ENCODE results near the gene GAGE2A.

DNA sequence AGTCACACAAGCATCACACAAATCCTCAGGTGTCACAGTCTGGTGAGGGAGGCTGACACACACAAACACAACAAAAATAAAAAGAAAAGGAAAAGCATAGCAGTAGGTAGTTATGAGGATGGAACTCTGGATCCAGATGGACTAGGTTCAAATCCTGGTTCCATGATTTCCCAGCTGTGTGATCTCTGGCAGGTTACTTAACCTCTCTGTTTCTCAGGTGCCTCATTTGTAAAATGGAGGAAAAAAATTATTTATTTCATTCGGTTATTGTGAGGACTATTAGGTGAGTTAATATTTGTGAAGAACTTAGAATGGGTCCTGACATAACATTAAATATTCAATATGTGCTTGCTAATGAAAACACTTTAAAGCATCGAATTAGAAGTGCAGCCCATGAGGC lies 29.3 kb downstream of the GAGE2A start:
- TF ChIP-seq, protein P1, sequence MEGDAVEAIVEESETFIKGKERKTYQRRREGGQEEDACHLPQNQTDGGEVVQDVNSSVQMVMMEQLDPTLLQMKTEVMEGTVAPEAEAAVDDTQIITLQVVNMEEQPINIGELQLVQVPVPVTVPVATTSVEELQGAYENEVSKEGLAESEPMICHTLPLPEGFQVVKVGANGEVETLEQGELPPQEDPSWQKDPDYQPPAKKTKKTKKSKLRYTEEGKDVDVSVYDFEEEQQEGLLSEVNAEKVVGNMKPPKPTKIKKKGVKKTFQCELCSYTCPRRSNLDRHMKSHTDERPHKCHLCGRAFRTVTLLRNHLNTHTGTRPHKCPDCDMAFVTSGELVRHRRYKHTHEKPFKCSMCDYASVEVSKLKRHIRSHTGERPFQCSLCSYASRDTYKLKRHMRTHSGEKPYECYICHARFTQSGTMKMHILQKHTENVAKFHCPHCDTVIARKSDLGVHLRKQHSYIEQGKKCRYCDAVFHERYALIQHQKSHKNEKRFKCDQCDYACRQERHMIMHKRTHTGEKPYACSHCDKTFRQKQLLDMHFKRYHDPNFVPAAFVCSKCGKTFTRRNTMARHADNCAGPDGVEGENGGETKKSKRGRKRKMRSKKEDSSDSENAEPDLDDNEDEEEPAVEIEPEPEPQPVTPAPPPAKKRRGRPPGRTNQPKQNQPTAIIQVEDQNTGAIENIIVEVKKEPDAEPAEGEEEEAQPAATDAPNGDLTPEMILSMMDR (conservative IDR thresholded peaks at IDR 0.05; ENCODE audit: low read depth in 2 of 2) = no peak
- TF ChIP-seq POLR2AphosphoS5 (IDR thresholded peaks at IDR 0.05; ENCODE audit: low read depth) (no peak), EZH2 (IDR thresholded peaks at IDR 0.05; ENCODE audit: low read depth, unreplicated experiment) (no peak), ZNF331 (CRISPR knock-in tag; IDR thresholded peaks at IDR 0.05; ENCODE audit: low read depth) (no peak), EZH2phosphoT487 (IDR thresholded peaks at IDR 0.05; ENCODE audit: unreplicated experiment) (no peak), ZNF114 (CRISPR knock-in tag; IDR thresholded peaks at IDR 0.05) (no peak), JUNB (IDR thresholded peaks at IDR 0.05; ENCODE audit: unreplicated experiment) (no peak), CREB1 (CRISPR knock-in tag; IDR thresholded peaks at IDR 0.05; ENCODE audit: low read depth) (no peak), NANOG (IDR thresholded peaks at IDR 0.05; ENCODE audit: borderline replicate concordance) (no peak), STAT1 (IDR thresholded peaks at IDR 0.05; ENCODE audit: unreplicated experiment) (no peak)
- TF ChIP-seq, protein P2, sequence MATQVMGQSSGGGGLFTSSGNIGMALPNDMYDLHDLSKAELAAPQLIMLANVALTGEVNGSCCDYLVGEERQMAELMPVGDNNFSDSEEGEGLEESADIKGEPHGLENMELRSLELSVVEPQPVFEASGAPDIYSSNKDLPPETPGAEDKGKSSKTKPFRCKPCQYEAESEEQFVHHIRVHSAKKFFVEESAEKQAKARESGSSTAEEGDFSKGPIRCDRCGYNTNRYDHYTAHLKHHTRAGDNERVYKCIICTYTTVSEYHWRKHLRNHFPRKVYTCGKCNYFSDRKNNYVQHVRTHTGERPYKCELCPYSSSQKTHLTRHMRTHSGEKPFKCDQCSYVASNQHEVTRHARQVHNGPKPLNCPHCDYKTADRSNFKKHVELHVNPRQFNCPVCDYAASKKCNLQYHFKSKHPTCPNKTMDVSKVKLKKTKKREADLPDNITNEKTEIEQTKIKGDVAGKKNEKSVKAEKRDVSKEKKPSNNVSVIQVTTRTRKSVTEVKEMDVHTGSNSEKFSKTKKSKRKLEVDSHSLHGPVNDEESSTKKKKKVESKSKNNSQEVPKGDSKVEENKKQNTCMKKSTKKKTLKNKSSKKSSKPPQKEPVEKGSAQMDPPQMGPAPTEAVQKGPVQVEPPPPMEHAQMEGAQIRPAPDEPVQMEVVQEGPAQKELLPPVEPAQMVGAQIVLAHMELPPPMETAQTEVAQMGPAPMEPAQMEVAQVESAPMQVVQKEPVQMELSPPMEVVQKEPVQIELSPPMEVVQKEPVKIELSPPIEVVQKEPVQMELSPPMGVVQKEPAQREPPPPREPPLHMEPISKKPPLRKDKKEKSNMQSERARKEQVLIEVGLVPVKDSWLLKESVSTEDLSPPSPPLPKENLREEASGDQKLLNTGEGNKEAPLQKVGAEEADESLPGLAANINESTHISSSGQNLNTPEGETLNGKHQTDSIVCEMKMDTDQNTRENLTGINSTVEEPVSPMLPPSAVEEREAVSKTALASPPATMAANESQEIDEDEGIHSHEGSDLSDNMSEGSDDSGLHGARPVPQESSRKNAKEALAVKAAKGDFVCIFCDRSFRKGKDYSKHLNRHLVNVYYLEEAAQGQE (IDR thresholded peaks at IDR 0.05; ENCODE audit: unreplicated experiment) = no peak
- TF ChIP-seq, protein P3, sequence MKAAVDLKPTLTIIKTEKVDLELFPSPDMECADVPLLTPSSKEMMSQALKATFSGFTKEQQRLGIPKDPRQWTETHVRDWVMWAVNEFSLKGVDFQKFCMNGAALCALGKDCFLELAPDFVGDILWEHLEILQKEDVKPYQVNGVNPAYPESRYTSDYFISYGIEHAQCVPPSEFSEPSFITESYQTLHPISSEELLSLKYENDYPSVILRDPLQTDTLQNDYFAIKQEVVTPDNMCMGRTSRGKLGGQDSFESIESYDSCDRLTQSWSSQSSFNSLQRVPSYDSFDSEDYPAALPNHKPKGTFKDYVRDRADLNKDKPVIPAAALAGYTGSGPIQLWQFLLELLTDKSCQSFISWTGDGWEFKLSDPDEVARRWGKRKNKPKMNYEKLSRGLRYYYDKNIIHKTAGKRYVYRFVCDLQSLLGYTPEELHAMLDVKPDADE (IDR thresholded peaks at IDR 0.05) = no peak

All from GM23338 (cell line).